GM12872 (cell line): Measurements from ENCODE around the gene PDE9A.

ENCODE experiments used
- TF ChIP-seq, protein P1 (sequence below): IDR thresholded peaks from 3 replicates; pipeline ENCODE4 v1.5.1; 2011; ENCODE audit warnings: low read depth, mild to moderate bottlenecking, low read length, moderate library complexity; ENCODE audit not compliant: insufficient read depth

PDE9A gene

DNA sequence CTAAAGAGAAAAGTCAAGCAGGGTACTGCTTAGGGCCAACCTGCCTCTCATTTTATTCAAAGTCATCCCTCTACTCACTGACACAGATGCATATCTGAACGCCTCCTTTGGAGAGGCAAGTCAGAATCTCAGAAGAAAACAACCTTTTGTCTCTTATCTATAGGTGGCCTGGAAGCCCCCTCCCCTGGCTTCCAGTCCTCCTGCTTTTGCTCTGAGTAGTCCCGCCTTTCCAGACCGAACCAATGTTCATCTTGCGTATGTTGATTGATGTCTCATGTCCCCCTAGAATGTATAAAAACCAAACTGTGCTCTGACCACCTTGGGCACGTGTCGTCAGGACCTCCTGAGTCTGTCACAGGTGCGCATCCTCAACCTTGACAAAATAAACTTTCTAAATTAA lies 144.1 kb downstream of the PDE9A start:
- TF ChIP-seq, protein P1, sequence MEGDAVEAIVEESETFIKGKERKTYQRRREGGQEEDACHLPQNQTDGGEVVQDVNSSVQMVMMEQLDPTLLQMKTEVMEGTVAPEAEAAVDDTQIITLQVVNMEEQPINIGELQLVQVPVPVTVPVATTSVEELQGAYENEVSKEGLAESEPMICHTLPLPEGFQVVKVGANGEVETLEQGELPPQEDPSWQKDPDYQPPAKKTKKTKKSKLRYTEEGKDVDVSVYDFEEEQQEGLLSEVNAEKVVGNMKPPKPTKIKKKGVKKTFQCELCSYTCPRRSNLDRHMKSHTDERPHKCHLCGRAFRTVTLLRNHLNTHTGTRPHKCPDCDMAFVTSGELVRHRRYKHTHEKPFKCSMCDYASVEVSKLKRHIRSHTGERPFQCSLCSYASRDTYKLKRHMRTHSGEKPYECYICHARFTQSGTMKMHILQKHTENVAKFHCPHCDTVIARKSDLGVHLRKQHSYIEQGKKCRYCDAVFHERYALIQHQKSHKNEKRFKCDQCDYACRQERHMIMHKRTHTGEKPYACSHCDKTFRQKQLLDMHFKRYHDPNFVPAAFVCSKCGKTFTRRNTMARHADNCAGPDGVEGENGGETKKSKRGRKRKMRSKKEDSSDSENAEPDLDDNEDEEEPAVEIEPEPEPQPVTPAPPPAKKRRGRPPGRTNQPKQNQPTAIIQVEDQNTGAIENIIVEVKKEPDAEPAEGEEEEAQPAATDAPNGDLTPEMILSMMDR = no peak

DNA sequence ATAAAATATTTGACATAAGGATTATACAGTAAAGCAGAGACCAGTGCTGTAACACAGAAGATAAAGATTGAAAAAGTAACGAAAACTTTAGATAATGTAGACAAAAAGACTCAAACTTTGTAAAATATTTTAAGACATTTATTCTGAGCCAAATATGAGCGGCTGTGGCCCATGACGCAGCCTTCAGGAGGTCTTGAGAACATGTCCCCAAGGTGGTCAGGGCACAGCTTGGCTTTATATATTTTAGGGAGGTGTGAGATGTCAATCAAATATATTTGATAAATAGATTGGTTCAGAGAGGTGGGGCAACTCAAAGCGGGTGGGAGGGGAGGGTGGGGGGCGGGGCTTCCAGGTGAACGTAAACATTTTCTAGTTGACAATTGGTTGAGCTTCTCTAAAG lies 144.7 kb downstream of the PDE9A start:
- TF ChIP-seq, protein P1 = no peak

DNA sequence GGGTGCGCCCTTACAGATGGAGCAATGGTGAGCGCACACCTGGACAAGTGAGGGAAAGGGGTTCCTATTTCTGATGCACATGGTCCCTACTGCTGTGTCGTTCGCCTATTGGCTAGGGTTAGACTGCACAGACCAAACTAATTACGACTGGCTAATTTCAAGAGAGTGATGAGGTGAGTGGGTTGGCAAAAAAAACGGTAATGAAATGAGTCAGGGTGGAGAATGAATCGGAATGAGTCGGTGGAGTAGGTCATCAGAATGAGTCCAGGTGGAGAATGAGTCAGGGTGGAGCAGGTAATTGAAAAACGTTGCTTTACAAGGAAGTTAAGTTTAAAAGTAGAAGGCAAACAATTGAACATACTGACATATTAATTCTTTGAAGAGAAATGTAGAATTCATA lies 146.1 kb downstream of the PDE9A start:
- TF ChIP-seq, protein P1 = no peak

DNA sequence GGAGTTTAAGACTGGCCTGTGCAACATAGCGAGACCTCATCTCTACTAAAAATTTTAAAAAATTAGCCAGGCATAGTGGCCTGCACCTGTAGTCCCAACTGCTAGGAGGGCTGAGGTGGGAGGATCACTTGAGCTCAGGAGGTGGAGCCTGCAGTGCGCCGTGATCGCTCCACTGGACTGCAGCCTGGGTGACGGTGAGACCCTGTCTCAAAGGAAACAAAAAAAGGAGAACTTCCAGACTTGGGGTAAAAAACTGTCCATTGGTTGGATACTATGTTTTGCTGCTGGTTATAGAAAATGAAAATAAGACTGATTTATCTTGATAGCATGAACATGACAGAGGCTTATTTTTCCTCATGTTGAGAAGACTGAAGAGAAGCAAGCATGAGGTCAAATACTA lies 146.5 kb downstream of the PDE9A start:
- TF ChIP-seq, protein P1 = no peak

DNA sequence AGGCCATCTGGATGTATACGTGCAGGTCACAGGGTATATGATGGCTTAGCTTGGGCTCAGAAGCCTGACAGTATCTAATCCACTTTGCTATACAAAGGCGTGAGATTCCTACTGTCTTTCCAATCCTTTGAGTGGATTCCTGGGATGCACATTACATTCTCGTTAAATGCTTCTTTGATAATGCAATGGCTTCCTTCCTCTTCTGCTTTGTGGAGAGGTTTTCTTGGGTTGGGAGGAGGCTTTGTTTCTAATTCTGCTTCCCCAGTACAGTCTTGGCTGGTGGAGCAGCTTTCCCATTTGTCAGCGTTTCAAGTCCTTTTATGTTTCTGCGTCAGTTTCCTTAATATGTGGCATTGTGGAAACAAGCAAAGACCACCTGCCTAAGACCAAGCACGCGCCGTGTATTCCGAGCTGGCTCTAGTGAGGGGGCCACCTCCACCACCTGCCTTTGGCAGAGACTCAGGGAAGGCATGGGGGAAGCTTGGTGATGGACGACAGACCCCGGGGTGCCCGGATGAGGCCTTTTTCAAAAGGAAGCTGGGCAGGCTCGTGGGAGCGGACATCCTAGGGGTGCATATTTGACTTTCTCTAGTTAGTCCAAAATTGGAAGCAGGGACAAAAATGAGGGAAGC lies 153.2 kb downstream of the PDE9A start:
- TF ChIP-seq, protein P1 = no peak

DNA sequence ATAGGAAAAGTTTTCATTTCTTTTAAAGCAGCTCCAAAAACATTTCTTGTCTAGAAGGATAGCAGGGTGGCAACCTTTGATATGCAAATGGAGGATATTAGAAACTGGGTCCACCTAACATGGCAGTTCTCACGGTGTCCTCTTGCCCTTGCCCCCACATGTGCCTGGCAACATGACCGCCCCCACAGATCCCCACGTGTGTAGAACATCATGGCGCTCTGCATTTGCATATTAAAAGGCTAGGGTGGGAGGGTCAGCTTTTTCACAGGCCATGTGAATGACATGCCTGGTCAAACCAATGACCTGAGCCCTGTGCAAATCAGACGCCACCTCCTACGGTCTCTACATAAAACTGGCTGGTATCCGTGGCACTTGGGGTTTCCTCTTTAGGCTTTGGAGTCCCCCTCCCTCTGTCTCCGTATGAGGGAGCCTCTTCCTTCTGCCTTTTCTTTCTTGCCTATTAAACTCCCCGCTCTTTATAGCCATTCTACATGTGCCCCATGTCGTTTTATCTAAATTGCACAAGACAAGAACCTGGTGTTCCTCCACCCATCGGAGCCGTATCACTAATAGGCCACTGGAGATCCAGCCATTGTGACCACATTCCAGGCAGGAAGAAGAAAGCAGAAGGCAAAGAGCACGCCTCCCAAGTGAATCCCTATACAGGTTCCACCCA lies 154.7 kb downstream of the PDE9A start:
- TF ChIP-seq, protein P1 = no peak

DNA sequence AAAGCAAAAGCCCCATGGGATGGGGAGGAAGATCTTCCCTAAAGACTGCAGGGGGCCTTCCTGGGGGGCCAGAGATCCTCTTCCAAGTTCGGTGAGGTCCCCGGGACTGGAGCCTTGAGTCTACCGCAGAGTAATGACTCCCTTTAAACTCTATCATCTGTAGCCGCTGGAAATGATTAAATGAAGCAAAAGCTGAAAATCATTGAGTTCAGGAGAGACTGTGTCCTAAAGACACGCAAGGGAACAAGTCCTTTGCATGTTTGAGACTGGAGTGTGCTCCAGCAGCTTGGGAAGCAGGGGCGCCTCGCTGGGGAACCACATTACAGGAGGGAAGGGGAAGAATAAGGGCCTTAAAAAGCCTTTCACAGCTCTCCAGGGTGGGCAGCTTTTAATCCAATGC lies 155.8 kb downstream of the PDE9A start:
- TF ChIP-seq, protein P1 = no peak
